Fibroblast of skin of right biceps (primary cell): Measurements from ENCODE around the gene PDGFA.
"Not testable (repeated sequence)": the region's sequence is repeated elsewhere in the genome, so short reads cannot be mapped to it uniquely, and the experiment has no call there.

ENCODE experiments used
- DNase-seq: peaks from one replicate; pipeline ENCODE4 v3.0.0-alpha.2; 2013

PDGFA gene

GRCh38 chr7:519484-520390 lies at the start of gene PDGFA:
PDGFA (minus strand) TSS chr7:519846; CDS start chr7:519001, 845 bp downstream.
- peak; percentile 54 for DNase-seq

DNA sequence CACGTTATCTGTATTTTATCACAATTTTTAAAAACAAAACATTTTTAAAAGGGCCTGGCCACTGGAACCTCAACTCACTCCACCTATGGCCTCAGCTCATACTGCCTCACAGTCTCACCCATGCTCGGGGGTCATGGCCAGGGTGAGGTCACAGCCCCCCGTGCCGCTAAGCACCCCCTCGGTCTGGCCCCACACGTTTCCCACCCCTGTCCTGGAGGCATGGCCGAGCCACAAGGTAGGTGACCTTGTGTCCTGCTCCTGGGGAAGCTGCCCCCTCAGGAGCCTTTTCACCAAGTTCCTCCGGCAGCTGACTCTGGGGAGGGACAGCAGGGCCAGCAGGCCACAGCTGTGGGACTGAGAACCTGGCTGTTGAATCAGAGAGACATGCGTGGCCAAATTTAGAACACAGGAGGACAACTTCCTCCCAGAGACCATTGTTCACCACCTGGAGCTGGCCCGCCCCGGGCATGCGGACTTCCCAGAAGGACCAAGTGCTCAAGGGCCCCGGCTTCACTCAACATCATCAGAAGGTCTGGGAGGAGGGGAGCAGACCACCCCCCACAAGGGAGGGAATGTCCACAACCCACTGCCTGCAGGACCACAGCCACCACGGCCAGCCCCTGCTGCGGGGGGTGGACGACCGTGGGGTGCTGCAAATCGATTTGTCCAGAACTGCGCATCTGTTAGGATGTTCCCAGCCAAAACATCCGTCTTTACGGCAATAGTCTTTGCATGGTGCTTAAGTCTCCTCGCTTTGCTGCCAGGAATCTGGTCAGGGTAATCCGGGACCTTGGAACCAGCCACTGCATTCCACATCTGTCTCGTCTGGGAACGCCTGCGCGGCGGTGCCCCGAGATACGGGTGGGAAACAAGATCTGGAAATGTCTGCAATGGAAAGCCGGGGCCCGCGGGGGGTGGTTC lies 48.6 kb upstream of the PDGFA start:
- no peak for DNase-seq

DNA sequence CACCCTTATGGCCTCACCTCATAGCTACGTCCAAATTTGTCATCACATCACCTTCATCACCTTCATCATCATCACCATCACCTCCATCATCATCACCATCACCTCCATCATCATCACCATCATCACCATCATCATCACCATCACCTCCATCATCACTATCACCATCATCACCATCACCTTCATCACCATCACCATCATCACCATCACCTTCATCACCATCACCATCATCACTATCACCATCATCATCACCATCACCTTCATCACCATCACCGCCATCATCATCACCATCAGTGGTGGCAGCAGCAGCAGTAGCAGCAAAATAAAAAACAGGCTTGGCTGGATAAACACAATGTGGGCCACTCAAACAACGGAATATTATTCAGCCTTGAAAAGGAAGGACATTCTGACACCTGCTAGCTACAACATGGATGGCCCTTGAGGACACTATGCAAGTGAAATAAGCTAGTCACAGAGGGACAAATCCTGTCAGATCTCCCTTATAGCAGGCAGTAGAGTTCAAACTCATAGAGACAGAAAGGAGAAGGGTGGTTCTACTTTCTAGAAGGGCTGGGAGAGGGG lies 47.7 kb upstream of the PDGFA start:
- DNase-seq = no peak

- no peak for DNase-seq
Observed at GRCh38 chr7:566100-566499, 46.5 kb upstream of the PDGFA start.

DNA sequence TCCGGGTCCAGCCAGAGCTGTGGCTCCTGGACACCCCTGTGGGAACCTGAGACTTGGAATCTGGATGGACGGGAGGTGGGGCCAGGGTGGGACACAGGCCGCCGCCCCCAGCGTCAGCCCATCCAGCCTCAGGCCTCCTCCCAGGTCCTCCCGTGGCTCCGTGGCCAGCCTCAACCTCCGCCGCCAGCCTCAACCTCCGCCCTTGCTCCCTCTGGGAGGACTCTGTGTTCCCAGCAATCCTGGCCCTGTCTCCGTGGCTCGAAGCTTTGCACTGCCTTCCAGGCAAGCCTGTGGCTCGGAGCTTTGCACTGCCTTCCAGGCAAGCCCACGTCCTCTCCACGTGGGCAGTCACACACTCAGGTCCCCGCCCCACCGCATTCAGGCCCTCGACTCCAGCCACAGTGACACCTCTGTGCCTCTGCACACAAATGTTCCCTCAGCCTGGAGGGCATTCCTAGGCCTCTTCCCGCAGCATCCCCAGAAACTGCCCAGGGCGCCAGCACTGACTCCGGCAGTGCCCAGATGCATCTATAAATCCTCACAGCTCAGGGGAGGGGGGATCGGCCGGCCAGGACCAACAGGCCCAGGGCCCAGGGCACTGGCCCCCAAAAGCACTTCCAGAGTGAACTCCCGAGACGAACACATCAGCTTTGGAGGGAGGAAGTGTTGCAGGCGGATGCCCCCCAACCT lies 44.7 kb upstream of the PDGFA start:
- no peak for DNase-seq

DNA sequence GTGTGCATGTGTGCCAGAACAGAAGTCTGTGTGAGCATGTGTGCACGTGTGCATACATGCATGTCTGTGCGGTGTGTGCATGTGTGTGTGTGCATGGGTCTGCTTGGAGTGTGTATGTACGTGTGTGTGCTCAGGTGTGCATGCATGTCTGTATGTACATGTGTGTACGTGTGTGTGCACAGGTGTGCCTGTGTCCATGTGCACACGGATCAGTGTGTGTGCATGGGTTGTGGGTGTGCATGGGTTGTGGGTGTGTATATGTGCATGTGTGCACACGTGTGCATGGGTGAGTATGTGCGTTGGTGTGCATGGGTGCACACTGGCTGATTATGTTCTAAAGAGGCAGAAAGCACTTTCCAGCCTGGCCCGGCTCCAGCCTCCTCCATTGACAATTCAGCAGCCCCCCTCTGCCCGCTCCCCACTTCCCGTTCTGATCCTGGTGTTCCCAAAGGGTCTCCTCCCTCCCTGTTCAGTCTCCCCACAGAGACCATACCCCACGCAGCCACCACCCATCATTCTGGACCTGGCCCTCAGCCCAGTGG lies 44.1 kb upstream of the PDGFA start:
- no peak for DNase-seq

DNA sequence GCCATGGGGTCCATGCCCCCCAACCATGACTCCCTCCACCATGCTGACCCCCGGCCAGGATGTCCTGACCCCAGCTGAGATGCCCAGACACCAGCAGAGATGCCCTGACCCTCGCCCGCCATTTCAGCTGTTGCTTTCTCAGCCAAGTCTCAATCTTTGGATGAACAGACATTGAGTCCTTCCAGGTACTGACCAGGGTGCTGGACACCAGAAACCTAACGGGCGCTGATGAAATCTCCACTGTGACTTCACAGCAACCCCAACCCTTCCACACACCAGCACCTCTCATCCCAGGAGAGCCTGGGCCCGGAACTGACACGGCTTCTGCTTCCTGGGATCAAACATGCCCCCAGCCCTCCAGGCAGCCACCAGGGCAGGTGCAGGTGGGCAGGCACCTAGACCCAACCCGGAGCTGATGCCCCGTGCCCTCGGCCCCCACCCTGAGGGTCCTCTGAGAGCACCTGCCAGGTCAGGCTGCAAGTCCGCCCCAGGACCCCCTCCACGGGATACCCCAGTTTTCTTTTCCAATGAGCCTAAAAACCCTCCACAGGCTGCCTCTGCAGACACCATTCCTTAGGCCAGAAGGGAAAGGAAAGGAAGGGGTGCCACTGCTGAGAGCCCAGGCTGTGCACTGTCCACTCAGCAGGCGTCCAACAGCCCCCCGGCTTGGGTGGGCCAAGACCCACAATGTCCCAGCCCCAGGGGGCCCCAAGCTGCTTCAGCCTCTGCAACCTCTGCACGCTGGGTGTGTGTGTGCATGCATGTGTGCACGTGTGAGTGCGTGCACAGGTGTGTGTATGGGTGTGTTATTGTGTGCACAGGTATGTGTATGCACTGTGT lies 43.4 kb upstream of the PDGFA start:
- DNase-seq = no peak

DNA sequence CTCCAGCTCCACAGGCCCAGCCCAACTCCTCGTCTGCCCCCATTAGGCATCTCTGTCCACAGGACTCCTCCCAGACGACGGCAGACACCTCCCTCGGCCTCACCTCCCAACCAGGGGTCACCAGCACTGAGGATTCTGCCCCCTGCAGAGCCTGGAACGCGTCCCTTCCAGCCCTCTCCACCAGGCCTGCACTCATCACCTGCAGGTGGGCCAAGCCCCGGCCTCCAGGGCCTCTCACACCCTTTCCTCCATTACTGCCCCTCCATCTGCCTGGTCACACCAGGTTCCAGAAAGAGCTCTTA lies 42.7 kb upstream of the PDGFA start:
- no peak for DNase-seq

DNA sequence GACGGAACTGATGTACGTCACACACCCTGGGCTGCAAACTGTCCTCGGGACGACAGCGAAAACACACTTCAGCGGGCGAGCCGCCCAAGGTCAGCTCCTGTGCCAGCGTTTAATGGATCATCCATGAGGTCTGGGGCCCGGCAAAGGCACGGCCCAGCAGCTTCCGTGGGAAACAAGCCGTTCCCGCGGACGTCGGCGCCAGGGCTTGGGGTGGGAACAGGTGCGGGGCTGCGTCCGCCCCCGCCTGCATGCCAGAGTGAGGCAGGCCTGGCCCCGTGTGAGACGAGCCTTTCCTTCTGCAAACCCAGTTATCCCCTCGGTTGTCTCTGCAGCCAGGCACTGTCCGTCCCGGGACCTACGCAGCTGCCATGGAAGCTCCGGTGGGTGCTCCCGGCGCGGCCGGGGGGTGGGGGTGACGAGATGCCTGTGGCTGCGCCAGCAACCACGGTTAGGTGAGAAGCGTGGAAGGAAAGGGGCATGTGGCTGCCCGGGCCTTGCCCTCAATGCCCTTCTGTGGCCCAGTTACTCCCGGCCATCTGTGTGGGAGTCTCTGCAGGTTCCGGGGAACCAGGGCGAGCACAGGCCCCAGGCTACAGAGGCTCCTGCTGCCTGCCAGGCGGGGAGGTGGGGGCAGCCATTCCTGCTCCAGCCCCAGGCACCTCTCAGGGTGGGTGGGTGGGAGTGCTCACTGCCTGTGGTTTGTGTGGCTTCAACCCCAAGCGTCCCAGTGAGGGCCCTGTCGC lies 42.2 kb upstream of the PDGFA start:
- no peak for DNase-seq

- DNase-seq = no peak
Observed at GRCh38 chr7:560966-561630, 41.5 kb upstream of the PDGFA start.

- no peak for DNase-seq
Observed at GRCh38 chr7:559396-559705, 39.7 kb upstream of the PDGFA start.

DNA sequence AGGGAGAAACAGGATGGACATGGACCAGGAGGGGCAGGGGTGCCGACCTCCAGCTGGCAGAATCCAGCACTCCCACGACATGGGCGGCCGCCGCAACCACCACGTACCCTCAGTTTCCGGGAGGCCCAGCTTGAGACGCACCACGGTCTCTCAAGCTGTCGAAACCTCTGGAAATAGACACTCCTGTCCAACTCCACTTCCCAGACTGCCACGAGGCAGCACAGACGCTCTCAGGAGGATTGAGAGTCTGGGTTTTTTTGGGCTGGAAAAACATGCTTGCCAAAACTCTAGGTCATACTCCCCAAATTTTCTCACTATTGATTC lies 37.9 kb upstream of the PDGFA start:
- DNase-seq = no peak

DNA sequence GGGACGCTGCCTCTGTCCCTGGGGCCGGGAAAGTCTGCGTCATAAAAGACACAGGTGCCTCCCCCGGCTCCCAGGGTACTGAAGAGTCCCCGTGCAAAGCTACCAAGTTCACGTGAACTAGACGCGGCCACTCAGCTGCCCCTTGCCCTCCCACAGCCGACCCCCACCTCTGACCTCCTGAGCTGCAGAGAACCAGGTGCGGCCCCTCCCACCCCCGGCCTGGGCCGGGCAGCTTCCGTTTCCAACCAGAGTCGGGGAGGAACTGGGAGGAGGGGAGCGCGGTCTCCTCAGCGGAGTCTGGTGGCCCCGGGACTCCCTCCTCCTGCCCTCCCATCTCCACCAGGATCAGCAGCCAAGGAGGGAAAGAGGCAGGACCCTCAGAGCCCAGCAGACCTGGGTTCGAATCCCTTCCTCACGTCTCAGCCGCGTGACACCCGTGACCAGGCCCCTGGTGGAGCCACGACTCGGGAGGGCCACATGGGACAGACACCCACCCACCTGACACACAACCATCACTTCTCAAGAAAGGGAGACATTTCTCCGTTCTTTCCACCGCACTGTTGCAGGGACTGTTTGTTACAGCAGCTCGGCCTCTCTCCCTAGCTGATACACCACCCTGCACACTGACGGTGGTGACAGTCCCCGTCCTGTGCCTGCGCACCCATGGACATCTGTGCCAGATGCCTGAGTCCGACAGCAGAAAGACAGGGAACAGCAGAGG lies 37.4 kb upstream of the PDGFA start:
- no peak for DNase-seq

GRCh38 chr7:556291-556826 lies 36.7 kb upstream of the PDGFA start:
- no peak for DNase-seq

GRCh38 chr7:555551-556160 lies 36.0 kb upstream of the PDGFA start:
- DNase-seq = no peak

DNA sequence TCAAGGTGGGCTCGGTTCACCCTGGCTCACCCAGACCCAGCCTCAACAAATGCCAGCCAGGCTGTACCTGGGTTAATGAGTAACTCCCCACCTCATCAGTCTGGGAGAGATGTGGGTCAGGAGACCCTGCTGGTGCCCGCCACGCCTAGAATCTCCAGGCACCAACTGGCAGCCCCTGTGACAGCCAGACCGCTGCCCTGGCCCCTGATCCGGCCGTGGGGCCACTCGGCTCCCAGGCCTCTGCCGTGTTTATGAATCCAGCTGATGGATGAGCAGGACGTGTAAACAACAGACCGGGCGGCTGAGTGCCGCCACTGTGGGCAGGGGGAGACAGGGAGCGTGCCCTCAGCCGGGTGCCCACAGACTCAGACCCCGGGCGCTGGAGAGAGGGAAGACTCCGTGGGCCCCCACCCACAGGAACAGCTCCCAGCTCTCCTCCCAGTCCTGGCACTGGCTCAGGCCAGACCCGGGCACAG lies 34.0 kb upstream of the PDGFA start:
- DNase-seq = no peak

GRCh38 chr7:552868-553635 lies 33.4 kb upstream of the PDGFA start:
- DNase-seq = no peak

- DNase-seq = not testable (repeated sequence)
Observed at GRCh38 chr7:552151-552867, 32.7 kb upstream of the PDGFA start.
